AG09319 (cell line): ENCODE results near the gene TMEM125.

Experiments used
- DNase-seq: peaks from one replicate; pipeline ENCODE4 v3.0.0-alpha.2; 2010; ENCODE audit warnings: low read depth; ENCODE audit errors: extremely low read depth
- CTCF ChIP-seq: IDR thresholded peaks from 2 replicates; pipeline ENCODE4 v1.5.1; 2011; ENCODE audit warnings: low read depth, mild to moderate bottlenecking, inconsistent platforms, low read length, moderate library complexity

The TMEM125 gene

GRCh38 chr1:43247256-43247921, 22.4 kb upstream of the TMEM125 start:
- no peak for DNase-seq
- no peak for TF ChIP-seq CTCF

- no peak for DNase-seq
- TF ChIP-seq CTCF: no peak
Measured at GRCh38 chr1:43250351-43250761, 19.4 kb upstream of the TMEM125 start.

GRCh38 chr1:43251024-43251423, 18.8 kb upstream of the TMEM125 start:
- DNase-seq: no peak
- TF ChIP-seq CTCF: no peak

GRCh38 chr1:43252225-43252624, 17.6 kb upstream of the TMEM125 start:
- no peak for TF ChIP-seq CTCF

GRCh38 chr1:43253173-43253572, 16.6 kb upstream of the TMEM125 start:
- TF ChIP-seq CTCF: no peak
- no peak for DNase-seq

More at GRCh38 chr1:43252225-43252624, 17.6 kb upstream of the TMEM125 start:
- no peak for DNase-seq

GRCh38 chr1:43253876-43254275, 15.9 kb upstream of the TMEM125 start:
- DNase-seq: no peak
- no peak for TF ChIP-seq CTCF

- DNase-seq: no peak
- no peak for TF ChIP-seq CTCF
Measured at GRCh38 chr1:43255438-43256210, 14.2 kb upstream of the TMEM125 start.
